Measurements from ENCODE around the gene CNNM4.

Gene CNNM4

GRCh38 chr2:96861074-96861473 is 100.4 kb downstream of the CNNM4 start:
- FAIRE-seq: no peak

Data from colon (tissue), 2 donors.